HG02571 (cell line): ENCODE measurements around the gene PAX5.

ENCODE experiments used
- ATAC-seq: cut with Tn5 transposase; IDR thresholded peaks from one replicate; pipeline ENCODE4 v1.9.1; 2021; ENCODE audit warnings: mild to moderate bottlenecking, moderate library complexity; ENCODE audit not compliant: unreplicated experiment

PAX5 gene

DNA sequence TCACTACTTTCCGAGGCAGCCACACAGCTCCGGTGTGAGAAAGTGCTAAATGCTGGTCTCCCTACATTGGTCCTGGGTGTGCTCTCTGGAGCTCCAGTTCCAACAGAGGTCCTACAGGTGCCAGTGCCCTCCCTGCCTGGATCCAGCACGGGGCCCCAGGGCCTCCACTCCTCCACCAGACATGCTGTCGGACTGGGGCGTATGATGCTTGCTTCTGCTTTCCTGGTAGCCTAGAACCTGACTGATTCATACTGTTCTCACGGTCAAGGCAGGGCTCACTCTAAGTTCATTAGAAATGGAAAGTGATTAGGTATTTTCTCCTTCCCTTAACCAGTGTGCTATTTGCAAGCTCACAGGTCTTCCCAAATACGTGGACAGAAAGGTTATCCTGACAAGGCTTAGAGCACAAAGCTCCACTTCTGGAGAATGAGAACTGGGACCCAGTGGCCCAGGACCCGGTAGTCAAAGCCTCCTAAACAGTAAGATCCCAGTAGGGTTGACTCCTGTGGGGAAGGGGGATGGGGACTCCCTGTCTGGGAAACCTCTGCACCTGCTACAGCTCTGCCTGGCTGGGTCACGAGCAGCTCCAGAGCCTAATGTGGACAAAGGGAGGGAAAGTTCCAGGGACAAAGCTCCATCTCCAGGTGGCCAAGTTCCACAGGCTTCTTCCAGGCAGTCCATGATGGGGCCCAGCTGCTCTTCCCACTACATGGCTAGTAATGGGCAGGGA is 98.1 kb downstream of the PAX5 start:
- ATAC-seq, result no peak

GRCh38 chr9:36935332-36935731 is 98.7 kb downstream of the PAX5 start:
- no peak for ATAC-seq

GRCh38 chr9:36934478-36935065 is 99.5 kb downstream of the PAX5 start:
- no peak for ATAC-seq

- no peak for ATAC-seq
Measured at GRCh38 chr9:36933676-36934215, 100.3 kb downstream of the PAX5 start.

GRCh38 chr9:36932198-36932597 is 101.9 kb downstream of the PAX5 start:
- ATAC-seq, result no peak

DNA sequence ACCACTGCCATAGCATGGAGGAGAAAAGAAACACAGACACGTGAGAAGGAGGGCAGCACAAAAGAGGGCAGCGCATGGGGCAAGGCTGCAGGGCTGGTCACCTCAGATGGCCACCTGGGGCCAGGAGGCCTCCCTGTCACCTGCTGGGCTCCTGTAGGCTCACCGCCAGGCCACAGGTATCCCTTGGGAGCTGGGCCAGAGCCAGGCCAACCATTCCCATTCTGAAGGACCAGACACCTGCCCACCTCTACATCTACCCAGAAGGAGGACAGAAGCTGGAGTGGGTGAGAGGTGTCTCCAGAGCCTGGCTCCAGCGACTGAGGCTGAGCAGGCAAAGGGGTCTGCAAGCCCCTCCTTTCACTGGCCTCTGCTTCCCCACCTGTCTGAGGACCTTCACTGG is 103.1 kb downstream of the PAX5 start:
- no peak for ATAC-seq

GRCh38 chr9:36929350-36929675 is 104.8 kb downstream of the PAX5 start:
- no peak for ATAC-seq

- ATAC-seq, result no peak
Measured at GRCh38 chr9:36928670-36929349, 105.3 kb downstream of the PAX5 start.

- ATAC-seq, result no peak
Measured at GRCh38 chr9:36928210-36928609, 105.9 kb downstream of the PAX5 start.

DNA sequence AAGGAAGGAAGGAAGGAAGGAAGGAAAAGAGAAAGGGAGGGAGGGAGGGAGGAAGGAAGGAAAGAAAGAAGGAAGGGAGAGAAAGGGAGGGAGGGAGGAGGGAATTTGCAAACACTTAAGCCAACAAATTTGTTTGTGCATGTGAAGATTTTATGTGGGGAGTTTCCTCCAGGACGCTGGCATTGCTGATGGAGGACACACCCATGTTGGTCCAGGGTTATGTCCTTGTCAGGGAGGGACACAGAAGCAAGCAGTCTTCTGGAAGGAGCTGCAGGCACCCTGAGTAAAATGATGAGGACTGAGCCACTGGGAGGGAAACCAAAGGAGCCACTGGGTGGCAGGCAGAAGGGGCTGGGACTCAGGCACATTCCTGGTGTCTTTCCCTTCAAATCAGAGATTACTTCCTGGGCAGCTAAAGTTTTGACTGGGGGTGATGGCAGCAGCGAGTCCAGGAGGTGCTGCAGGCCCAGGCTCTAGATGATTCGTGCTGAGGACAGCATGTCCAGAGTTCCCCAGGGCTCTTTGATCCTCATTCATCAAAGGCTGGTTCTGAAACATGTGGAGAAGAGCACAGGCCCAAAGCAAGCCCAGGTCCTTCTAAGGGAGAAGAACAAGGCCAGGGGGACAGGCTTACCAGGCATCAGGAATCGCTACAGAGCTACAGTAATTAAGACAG is 109.2 kb downstream of the PAX5 start:
- no peak for ATAC-seq

DNA sequence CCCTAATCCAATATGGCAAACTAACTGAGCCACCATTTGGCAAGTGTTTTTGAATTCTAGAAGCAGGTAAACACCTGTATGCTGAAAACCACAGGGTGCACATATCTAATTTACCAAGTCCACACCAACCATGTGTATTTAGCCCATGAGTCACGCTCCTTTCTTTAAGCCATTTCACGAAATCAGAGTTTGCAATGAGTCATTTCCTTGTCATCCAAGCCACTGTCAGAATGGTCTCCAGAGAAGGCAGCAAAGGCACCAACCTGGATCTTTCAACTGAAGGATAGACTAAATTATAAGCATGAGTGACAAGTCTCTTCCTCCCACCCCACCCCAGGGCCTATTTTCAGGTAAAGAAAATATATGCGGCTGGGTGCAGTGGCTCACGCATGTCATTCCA is 110.0 kb downstream of the PAX5 start:
- no peak for ATAC-seq

GRCh38 chr9:36923025-36923625 is 110.9 kb downstream of the PAX5 start:
- ATAC-seq, result no peak

DNA sequence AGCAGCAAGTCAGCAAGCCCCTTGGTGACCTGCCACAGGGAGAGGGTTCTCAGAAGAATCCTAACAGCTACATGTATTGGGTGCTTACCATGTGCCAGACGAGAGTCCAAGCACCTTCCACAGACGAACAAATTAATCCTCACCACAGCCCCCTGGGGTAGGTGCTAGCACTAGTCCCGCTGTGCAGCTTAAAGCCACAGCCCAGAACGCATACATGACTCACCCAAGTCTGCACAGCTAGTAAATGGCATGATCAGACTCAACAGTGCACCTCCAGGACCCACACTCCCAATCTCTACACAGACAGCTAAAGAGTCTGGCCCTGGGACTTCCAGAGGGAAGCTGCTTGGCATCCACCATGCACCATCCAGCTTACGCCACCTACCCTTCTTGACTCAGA is 111.5 kb downstream of the PAX5 start:
- no peak for ATAC-seq

GRCh38 chr9:36914212-36914577 is 119.9 kb downstream of the PAX5 start:
- ATAC-seq, result no peak

DNA sequence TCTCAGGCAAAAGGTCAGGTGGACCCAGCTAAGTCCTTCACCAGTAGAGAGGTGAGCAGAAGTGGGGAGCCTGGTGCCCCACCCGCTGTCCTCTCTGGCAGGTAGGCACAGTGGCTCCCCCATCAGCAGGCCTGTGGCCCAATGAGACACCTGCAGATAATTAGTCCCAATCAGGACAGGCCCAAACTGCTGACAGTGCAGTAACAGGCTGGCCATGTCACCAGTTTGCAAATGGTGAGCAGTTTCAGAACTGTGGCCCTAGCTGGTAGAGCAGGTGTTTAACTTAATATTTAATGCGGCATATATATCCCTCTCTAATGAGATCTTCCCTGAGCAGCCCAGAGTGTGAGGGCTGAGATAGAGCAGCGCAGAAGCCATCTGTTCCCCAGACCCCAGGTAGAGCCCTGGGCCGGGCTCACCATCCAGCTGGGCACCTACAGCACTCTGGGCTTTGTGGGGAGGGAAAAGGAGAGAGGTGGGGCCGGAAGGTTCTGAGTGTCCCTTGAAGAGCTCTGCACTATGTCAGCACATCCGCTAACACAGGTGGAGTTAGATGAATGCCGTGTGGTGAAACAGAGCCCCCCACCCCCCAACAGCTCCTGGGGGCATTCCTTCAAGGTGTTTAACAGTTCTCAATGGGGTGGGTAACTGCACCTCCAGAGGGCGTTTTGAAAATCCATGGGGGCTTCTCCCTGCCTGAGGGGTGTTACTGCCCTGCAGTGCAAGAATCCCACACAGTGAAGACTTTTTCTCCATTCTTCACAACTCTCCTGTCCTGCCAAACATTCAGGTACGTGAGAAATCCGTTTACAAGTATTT is 120.5 kb downstream of the PAX5 start:
- no peak for ATAC-seq

DNA sequence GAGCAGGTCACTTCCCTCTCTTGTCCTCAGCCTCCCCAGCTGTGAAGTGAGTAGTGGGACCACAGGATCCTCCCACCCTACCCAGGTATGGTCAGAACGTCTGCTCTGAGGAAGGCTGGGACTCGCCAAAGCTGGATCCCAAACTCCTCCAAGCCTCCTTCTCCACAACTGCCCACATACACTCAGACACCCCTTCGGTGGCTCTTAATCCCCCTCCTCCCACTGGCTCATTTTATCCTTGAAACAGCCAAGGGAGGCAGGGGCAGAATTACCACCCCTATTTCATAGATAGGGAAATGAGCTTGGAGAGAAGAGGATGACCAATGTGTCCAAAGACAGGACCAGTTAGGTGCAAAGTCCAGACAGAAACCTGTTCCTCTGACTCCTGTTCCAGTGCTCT is 121.4 kb downstream of the PAX5 start:
- ATAC-seq, result no peak

DNA sequence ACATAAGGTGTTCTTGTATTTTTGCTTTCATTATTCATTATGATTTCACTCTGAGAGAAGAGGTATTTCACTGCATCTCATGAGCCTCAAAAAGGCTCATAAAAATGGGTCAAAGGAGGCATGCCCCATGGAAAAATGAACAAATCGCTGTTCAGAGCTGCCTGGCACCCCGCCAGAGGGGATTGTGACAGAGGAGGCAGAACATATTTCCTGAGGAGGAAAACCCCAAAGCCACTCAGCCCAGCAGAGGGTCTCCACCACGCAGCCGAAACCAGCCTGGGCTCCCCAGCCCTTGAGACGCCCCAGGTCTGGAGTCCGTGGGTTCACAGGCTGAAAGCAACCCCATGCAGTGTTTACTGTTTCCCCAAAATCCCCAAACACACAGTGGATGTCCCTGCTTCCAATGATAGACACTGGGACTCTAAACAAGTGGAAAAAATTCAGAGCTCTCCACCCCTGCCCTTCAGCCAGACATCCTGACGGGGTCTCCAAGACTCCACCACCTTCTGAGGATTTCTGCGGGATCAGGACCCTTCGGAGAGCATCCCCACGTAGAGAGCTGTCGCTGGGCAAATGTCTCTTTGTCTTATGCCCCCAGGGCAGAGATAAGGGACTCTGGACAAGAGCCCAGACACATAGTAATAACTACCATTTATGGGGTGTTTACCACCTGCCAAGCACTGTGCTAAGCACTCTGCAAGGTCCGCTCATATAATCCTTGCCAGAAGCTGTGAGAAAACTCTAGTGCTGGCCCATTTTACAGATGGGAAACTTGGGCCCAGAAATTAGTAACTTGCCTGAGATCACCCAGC is 122.3 kb downstream of the PAX5 start:
- no peak for ATAC-seq

- no peak for ATAC-seq
Measured at GRCh38 chr9:36911037-36911436, 123.0 kb downstream of the PAX5 start.

DNA sequence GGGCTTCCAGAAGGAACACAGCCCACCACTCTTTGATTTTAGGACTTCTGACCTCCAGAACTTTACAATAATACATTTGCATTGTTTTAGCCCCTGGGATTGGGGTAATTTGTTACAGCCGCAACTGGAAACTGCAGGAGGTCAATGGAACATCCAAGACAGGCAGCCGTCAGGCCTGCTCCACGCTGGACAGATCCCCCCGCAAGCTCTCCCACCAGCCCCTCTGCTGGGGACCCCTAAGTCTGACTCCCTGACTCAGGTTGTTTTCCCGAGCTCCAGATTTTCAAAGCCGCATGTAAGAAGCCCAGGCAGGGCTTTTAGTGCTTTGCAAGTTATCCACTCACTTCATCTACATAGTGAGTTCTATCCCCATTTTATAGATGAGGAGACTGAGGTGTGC is 127.6 kb downstream of the PAX5 start:
- ATAC-seq, result no peak
